Measurements from ENCODE around the gene KLHL40.

- TF ChIP-seq, protein P1, sequence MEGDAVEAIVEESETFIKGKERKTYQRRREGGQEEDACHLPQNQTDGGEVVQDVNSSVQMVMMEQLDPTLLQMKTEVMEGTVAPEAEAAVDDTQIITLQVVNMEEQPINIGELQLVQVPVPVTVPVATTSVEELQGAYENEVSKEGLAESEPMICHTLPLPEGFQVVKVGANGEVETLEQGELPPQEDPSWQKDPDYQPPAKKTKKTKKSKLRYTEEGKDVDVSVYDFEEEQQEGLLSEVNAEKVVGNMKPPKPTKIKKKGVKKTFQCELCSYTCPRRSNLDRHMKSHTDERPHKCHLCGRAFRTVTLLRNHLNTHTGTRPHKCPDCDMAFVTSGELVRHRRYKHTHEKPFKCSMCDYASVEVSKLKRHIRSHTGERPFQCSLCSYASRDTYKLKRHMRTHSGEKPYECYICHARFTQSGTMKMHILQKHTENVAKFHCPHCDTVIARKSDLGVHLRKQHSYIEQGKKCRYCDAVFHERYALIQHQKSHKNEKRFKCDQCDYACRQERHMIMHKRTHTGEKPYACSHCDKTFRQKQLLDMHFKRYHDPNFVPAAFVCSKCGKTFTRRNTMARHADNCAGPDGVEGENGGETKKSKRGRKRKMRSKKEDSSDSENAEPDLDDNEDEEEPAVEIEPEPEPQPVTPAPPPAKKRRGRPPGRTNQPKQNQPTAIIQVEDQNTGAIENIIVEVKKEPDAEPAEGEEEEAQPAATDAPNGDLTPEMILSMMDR (IDR thresholded peaks at IDR 0.05), result no peak
- TF ChIP-seq POLR2A (IDR thresholded peaks at IDR 0.05), result no peak
Measured at GRCh38 chr3:42713747-42714146, 28.4 kb downstream of the KLHL40 start.
